Measurements from ENCODE around the gene CCL13. TPM values are rescaled to one million over a fixed set of nuclear protein-coding genes. Genes with fewer than 3 reads are reported as not detected.

CCL13 gene
- total RNA-seq, 2 donors from 2014 or later: not detected

DNA sequence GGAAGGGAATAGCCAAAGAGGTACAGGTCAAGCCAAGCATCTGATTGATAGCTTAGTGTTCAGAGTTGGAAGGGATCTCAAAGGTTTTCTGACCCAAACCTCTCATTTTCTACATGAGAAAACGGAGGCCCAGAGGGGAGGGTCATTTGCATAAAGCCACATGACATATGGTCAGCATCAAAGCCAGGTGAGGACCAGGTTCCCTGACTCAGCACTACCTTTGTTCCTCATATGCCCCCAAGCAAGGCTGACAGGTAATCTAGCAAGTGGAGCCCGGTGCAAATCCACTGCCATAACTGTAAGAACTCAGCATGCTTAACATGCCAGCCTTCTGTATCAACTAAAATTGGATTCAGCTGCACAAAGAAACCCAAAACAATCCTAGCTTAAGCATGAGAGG, 35.0 kb downstream of the CCL13 start:
- Histone ChIP-seq H3K4me1 (ENCODE audit: control insufficient read depth, insufficient read depth, low read length) (no peaks in the 10 kb centered on the region), H3K27me3 (ENCODE audit: control insufficient read depth, insufficient read depth, low read length, poor library complexity, severe bottlenecking) (no peaks in the 10 kb centered on the region), H3K9me3 (ENCODE audit: control insufficient read depth, low read length) (no peaks in the 10 kb centered on the region), H3K9ac (ENCODE audit: extremely low read depth, low read length, poor library complexity, severe bottlenecking) (no peak overlapping the region), H3K27ac (ENCODE audit: low read depth, low read length) (no peak overlapping the region), H3K4me3 (ENCODE audit: low read length) (no peak overlapping the region), H3K36me3 (ENCODE audit: control insufficient read depth, insufficient read depth, low read length) (no peaks in the 10 kb centered on the region)
- H3K27me3 Mint-ChIP-seq (ENCODE audit: insufficient read depth): peaks cover 7% of the 10 kb centered on the region
- H3K27ac Mint-ChIP-seq: no peak overlapping the region
- DNase-seq: no peak
- no peaks in the 10 kb centered on the region for H3K36me3 Mint-ChIP-seq (ENCODE audit: low read depth)
- TF ChIP-seq, protein P1, sequence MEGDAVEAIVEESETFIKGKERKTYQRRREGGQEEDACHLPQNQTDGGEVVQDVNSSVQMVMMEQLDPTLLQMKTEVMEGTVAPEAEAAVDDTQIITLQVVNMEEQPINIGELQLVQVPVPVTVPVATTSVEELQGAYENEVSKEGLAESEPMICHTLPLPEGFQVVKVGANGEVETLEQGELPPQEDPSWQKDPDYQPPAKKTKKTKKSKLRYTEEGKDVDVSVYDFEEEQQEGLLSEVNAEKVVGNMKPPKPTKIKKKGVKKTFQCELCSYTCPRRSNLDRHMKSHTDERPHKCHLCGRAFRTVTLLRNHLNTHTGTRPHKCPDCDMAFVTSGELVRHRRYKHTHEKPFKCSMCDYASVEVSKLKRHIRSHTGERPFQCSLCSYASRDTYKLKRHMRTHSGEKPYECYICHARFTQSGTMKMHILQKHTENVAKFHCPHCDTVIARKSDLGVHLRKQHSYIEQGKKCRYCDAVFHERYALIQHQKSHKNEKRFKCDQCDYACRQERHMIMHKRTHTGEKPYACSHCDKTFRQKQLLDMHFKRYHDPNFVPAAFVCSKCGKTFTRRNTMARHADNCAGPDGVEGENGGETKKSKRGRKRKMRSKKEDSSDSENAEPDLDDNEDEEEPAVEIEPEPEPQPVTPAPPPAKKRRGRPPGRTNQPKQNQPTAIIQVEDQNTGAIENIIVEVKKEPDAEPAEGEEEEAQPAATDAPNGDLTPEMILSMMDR (conservative IDR thresholded peaks at IDR 0.05): no peak
- no peak overlapping the region for H3K4me3 Mint-ChIP-seq
- H3K9me3 Mint-ChIP-seq: no peaks in the 10 kb centered on the region
- peaks cover 6% of the 10 kb centered on the region for H3K4me1 Mint-ChIP-seq
- 50 to 76% methylated on average over 1 to 2 of the region's 2 CpGs for WGBS, 2 experiments (ENCODE audit: insufficient coverage in 1 of 2, insufficient read length in 1 of 2)

DNA sequence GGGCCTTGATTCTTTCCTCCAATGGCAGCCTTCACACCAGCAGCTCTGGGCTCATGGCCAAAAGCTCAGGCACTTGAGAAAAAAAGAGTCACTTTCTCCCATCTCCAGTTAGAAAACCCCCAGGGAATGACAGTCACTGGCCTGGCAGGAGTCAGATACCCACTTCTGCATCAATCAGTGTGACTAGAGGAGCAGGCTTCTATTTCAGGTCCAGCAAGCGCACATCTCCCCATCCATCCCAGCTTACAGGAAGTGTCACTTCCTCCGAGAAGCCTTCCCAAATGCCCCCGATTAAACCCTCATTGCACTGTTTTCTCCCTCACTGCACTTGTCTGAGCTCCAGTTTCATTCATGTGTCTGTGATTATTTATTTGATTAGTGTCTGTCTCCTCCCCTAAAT, 37.1 kb downstream of the CCL13 start:
- no peak overlapping the region for H3K9ac ChIP-seq (ENCODE audit: extremely low read depth, low read length, poor library complexity, severe bottlenecking)
- H3K9me3 Mint-ChIP-seq: no peaks in the 10 kb centered on the region
- H3K36me3 ChIP-seq (ENCODE audit: control insufficient read depth, insufficient read depth, low read length): no peaks in the 10 kb centered on the region
- no peaks in the 10 kb centered on the region for H3K36me3 Mint-ChIP-seq (ENCODE audit: low read depth)
- no peaks in the 10 kb centered on the region for H3K4me1 ChIP-seq (ENCODE audit: control insufficient read depth, insufficient read depth, low read length)
- H3K4me1 Mint-ChIP-seq: peaks cover 12% of the 10 kb centered on the region
- H3K4me3 ChIP-seq (ENCODE audit: low read length): no peak overlapping the region
- DNase-seq: peak; percentile 29
- no peak overlapping the region for H3K4me3 Mint-ChIP-seq
- H3K27me3 Mint-ChIP-seq (ENCODE audit: insufficient read depth): peaks cover 7% of the 10 kb centered on the region
- 94 to 100% methylated on average over 3 of the region's 3 CpGs for WGBS, 2 experiments (ENCODE audit: insufficient coverage in 1 of 2, insufficient read length in 1 of 2)
- TF ChIP-seq, protein P1 (conservative IDR thresholded peaks at IDR 0.05): no peak
- H3K27ac Mint-ChIP-seq: no peak overlapping the region
- H3K27ac ChIP-seq (ENCODE audit: low read depth, low read length): no peak overlapping the region
- no peaks in the 10 kb centered on the region for H3K27me3 ChIP-seq (ENCODE audit: control insufficient read depth, insufficient read depth, low read length, poor library complexity, severe bottlenecking)
- H3K9me3 ChIP-seq (ENCODE audit: control insufficient read depth, low read length): no peaks in the 10 kb centered on the region

DNA sequence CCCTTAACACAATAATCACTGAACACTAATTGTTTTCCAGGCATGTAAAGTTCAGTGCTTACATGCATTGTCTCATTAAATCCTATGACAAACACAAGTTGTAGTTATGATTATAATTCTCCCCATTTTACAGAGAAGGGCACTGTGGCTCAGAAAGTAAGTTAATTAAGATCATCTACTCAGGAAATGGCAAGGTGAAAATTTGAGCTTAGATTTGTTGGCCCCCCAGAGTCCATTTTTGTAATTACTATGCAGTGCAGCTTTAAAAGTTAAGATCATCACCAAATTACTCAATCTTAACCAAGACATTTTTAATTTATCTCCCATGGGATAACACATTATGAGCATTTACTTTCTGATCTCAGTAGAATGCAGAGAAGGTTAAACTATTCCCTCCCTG, 41.0 kb downstream of the CCL13 start:
- Histone ChIP-seq H3K4me1 (ENCODE audit: control insufficient read depth, insufficient read depth, low read length) (no peaks in the 10 kb centered on the region), H3K4me3 (ENCODE audit: low read length) (no peak overlapping the region), H3K27ac (ENCODE audit: low read depth, low read length) (no peak overlapping the region), H3K36me3 (ENCODE audit: control insufficient read depth, insufficient read depth, low read length) (no peaks in the 10 kb centered on the region), H3K27me3 (ENCODE audit: control insufficient read depth, insufficient read depth, low read length, poor library complexity, severe bottlenecking) (no peaks in the 10 kb centered on the region), H3K9me3 (ENCODE audit: control insufficient read depth, low read length) (no peaks in the 10 kb centered on the region), H3K9ac (ENCODE audit: extremely low read depth, low read length, poor library complexity, severe bottlenecking) (no peak overlapping the region)
- Mint-ChIP-seq H3K4me3 (no peak overlapping the region), H3K27ac (no peak overlapping the region), H3K36me3 (ENCODE audit: low read depth) (no peaks in the 10 kb centered on the region), H3K27me3 (ENCODE audit: insufficient read depth) (peaks cover 3% of the 10 kb centered on the region), H3K4me1 (peaks cover 12% of the 10 kb centered on the region), H3K9me3 (no peaks in the 10 kb centered on the region)
- DNase-seq: no peak
- TF ChIP-seq, protein P1 (conservative IDR thresholded peaks at IDR 0.05): peak; percentile 50
